ENCODE data around the gene KIFC3. TPM values are rescaled to one million over a fixed set of nuclear protein-coding genes. Genes with fewer than 3 reads are reported as not detected.

KIFC3 gene
- total and polyA plus RNA-seq, 11 donors: 46.1 to 105 (median 65.6) TPM

GRCh38 chr16:57787519-57787905 lies 14.8 kb downstream of the KIFC3 start:
- Histone ChIP-seq H3K27ac (peak overlapping the region in 11 of 12 donors; percentile 48 to 87 (median 70)), H3K27me3 (no peaks in the 10 kb centered on the region), H3K4me3 (no peak overlapping the region), H3K4me1 (peaks cover 6 to 61% (median 53%) of the 10 kb centered on the region in 12 donors), H3K36me3 (peaks cover 0 to 70% (median 48%) of the 10 kb centered on the region in 9 donors), H3K9me3 (no peaks in the 10 kb centered on the region)
- intact Hi-C loops (cut with DNase I): no loop called here
- ATAC-seq: peak in 1 of 4 donors; percentile 1
- 67 to 88% (median 82%) methylated on average over 4 to 8 of the region's 8 CpGs for WGBS, 4 donors
- DNase-seq: peak in 1 of 5 donors; percentile 44
- no peak for TF ChIP-seq CTCF (IDR thresholded peaks at IDR 0.05)
- no peak for TF ChIP-seq POLR2A (IDR thresholded peaks at IDR 0.05)

DNA sequence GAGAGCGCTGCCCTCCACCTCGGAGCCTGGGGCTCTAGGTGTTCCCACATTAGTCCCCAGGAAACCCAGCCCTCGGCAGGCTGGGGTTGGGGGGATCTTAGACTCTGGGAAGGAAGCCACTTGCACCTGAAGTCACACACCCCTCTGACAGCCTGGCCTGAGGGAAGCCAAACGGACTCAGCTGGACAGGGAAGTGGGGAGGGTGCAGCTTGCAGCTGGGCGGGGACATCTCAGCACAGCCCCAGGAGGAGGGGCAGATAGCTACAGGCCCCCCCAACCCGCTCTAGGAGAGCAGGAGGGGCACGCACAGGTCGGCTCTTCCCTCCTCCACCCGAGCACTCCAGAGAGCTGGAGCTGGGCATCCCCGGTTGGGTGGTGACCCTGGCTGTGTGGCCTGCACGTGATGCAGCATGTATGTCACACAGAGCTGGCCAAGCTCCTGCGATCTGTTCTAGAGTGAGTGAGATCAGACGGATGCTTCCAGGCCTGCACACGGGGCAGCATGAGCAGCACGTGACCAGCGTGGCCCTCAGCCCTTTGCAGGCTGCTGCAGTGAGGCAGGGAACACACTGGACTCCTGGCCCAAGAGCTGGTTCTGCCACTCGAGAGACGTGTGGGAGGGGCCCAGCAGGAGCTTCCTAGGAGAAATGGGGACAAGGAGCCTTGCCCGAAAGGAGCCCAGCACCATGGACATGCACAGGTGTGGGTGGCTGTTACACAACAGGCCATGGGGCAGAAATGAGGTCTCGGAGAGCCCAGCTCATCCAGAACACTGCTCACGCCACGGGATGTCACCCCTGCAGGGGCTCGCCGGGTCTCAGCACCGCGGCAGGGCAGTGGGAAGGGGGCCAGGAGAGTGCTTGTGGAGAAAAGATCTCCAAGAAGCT lies 15.4 kb downstream of the KIFC3 start:
- 34 to 55% (median 48%) methylated on average over 20 to 26 of the region's 26 CpGs for WGBS, 4 donors
- peak overlapping the region in 11 of 12 donors; percentile 48 to 87 (median 70) for H3K27ac ChIP-seq
- intact Hi-C loops (cut with DNase I): no loop called here
- DNase-seq (peak; percentile 77 to 95 (median 85)), ATAC-seq (peak; percentile 89 to 94 (median 92))
- H3K4me1 ChIP-seq: peaks cover 6 to 55% (median 48%) of the 10 kb centered on the region in 12 donors
- H3K9me3 ChIP-seq: no peaks in the 10 kb centered on the region
- H3K36me3 ChIP-seq: peaks cover 0 to 70% (median 49%) of the 10 kb centered on the region in 9 donors
- H3K4me3 ChIP-seq: no peak overlapping the region
- TF ChIP-seq POLR2A (IDR thresholded peaks at IDR 0.05): no peak
- no peak for TF ChIP-seq CTCF (IDR thresholded peaks at IDR 0.05)
- no peaks in the 10 kb centered on the region for H3K27me3 ChIP-seq

DNA sequence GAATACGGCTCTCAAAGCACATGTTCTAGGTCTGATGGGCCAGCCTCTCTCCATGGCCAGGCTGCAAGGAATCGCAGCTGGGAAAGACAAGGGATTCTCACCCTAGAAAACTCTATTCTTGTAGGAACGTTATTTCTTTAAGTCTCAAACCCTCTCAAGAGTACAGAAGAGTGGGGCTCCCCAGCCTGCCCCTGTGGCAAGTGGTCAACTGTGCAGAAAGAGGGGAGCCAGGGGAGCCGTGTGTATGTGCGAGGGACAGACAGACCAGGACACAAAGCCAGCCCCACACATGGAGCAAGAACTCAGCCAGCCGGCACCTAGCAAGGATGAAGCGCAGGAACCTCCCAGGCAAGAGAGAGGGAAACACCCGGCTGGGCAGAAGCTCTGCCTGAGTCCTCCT lies 16.4 kb downstream of the KIFC3 start:
- intact Hi-C loops (cut with DNase I): no loop called here
- Histone ChIP-seq H3K4me3 (no peak overlapping the region), H3K27me3 (no peaks in the 10 kb centered on the region), H3K4me1 (peaks cover 6 to 46% (median 38%) of the 10 kb centered on the region in 12 donors), H3K27ac (peak overlapping the region in 3 of 12 donors; percentile 73 to 86 (median 83)), H3K9me3 (no peaks in the 10 kb centered on the region), H3K36me3 (peaks cover 0 to 73% (median 55%) of the 10 kb centered on the region in 9 donors)
- no peak for ATAC-seq
- no peak for TF ChIP-seq CTCF (IDR thresholded peaks at IDR 0.05)
- TF ChIP-seq POLR2A (IDR thresholded peaks at IDR 0.05): no peak
- peak in 2 of 5 donors; percentile 13 to 40 for DNase-seq
- WGBS, 4 donors: 93 to 98% (median 94%) methylated on average over 8 of the region's 8 CpGs

DNA sequence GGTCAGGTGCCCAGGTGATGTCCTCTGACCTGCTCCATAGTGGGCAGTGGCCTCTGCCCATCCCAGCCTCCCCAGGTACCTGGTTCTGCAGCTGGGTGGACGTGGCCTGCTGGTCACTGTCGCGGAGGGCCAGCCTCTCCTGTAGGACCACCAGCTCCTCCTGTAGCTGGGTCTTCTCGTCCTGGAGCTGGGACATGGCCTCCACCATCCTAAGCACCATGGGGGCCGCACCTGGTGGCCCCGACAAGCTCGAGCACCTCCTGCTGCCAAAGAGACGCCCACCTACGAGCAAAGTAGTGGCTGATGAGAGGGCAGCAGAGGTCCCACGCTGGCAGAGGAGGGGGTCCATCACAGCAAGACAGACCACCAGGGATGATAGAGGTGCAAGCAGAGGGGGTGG lies 16.9 kb downstream of the KIFC3 start:
- no peak overlapping the region for H3K4me3 ChIP-seq
- 90 to 96% (median 95%) methylated on average over 7 to 10 of the region's 10 CpGs for WGBS, 4 donors
- peaks cover 0 to 69% (median 50%) of the 10 kb centered on the region in 9 donors for H3K36me3 ChIP-seq
- H3K4me1 ChIP-seq: peaks cover 6 to 40% (median 33%) of the 10 kb centered on the region in 12 donors
- no peaks in the 10 kb centered on the region for H3K9me3 ChIP-seq
- peak in 3 of 5 donors; percentile 7 to 32 (median 31) for DNase-seq
- H3K27ac ChIP-seq: no peak overlapping the region
- TF ChIP-seq CTCF (IDR thresholded peaks at IDR 0.05) (no peak), POLR2A (IDR thresholded peaks at IDR 0.05) (no peak)
- intact Hi-C loops (cut with DNase I): no loop called here
- ATAC-seq: no peak
- H3K27me3 ChIP-seq: no peaks in the 10 kb centered on the region

Data from heart left ventricle (tissue), 16 donors.